ENCODE results near the gene ACP1.

The ACP1 gene

GRCh38 chr2:282371-283263 lies 17.9 kb downstream of the ACP1 start:
- DNase-seq, result no peak

GRCh38 chr2:283996-284794 lies 19.4 kb downstream of the ACP1 start:
- DNase-seq, result no peak

- peak in 1 of 3 experiments; percentile 30 for DNase-seq
These were observed 20.2 kb downstream of the ACP1 start for GRCh38 chr2:284896-285492.

DNA sequence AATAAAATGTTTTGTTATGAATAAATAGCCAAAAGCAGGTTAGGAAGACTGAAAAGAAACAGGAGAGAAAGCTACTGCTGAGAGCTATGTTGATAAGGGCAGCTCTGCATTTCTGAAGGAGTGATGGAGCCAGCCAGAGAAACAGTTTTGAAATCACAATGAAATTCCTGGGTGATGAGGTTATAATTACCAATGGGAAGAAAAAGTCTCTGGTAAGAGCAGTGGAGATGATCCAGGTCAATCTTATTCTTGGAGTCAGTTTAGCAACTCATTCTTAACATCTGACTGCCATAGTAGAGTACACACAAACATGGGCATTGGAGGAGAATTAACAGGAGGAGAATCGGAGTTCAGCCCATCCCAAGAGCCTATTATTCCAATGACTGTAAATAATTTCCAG lies 20.8 kb downstream of the ACP1 start:
- DNase-seq, result no peak

- peak in 1 of 3 experiments; percentile 6 for DNase-seq
These were observed 21.3 kb downstream of the ACP1 start for GRCh38 chr2:286035-286434.

GRCh38 chr2:286774-287392 lies 22.1 kb downstream of the ACP1 start:
- DNase-seq, result no peak

DNA sequence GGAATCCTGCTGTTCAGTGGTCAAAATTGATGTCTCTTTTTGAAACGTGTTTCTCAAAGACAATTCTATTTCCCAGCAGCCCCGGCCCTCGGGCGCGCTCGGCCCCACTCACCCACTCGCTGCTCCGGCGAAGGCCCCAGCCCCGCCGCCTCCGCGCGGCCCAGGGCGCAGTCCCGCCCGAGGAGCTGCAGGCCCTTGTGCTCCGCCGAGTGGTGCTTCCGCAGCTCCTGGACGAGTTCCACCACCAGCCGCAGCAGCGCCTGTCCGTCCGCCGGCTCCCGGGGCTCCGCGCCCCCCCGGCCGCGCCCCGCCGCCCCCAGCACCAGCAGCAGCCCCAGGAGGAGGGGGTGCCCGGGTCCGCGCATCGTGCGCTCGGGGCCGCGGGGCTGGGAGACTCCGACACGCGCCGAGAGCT lies 22.7 kb downstream of the ACP1 start:
- DNase-seq, result peak; percentile 29 to 51 (median 30)

DNA sequence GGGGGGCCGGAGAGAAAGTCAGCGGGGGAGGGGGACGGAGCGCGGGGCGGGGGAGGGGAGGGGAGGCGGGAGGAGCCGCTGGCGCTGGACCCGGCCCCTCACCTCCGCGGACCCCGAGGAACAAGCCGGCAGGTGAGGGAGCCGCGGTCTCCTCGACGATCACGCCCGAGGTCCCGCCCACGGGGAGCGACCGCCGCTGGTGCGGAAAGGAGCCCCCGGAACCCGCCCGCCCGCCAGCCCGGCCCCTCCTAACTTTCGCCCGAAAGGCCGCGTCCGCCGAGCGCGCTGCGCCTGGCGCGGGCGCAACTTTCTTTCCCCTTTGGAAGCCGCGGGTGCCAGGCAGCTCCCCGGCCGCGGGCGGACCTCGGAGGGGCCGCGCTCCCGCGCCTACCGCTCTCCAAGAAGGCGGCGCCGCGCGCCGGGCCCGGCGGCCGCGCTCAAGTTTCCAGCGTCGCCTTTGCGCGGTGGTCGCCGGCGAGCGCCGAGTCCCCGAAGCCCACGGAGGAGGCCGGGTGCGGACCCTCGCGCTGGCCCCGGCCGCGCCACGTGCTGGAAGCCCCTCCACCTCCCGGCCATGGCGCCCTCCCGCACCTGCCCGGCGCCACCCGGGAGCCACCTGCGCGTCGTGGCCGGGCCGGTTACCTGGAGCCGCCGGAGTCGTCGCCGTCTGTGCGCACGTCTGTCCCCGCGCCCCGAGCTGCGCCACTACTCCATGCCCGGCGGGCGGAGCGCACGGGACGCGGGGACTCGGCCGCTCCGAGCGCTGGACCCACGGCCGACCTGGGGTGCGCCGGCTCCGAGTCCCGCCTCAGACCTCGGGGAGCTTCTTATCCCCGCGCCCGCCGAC lies 23.4 kb downstream of the ACP1 start, which contains the start of gene ALKAL2:
ALKAL2 (minus strand) TSS at position 181 of the 847 bp plus-strand sequence. CDS start 256 bp downstream, outside the sequence.
- DNase-seq, result peak; percentile 20 to 73 (median 51)

- peak in 1 of 3 experiments; percentile 25 for DNase-seq
These were observed 24.1 kb downstream of the ACP1 start for GRCh38 chr2:288758-289361.

DNA sequence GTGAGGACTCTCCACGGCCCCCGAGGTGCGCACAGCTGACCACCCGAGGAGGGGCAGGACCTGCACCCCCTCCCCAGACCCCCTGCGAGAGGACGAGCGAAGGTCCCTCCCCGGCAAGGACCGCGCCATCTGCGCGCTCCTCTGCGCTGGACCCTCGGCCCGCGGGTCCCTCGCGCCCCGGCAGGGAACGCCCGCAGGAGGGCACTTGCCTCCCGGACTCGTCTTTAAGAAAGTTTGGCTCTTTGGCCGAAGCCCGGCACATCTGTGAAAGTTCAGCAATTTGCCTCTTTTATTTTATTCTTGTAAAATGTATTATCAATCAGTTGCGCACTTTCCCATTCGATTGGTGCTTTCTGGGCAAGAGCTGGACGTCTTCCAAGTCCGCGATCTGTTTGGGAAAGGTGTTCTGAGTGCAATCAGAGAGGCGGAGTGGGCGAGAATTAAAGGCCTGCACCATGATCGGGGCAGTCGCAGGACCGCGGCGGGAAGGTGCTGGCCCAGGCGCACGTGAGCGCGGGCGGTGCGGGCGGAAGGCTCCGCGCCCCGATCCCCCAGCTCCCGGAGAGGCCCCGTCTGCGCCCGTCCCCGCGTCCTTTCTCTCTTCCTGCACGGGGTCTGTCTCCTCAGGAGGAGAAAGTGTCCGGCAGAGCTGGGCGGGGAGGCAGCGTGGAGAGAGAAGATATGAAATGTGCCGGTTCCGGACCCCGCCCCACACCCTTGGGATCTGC lies 24.8 kb downstream of the ACP1 start:
- DNase-seq, result peak; percentile 37 to 56 (median 43)

- peak; percentile 43 to 73 (median 68) for DNase-seq
These were observed 25.5 kb downstream of the ACP1 start for GRCh38 chr2:290090-290722.

DNA sequence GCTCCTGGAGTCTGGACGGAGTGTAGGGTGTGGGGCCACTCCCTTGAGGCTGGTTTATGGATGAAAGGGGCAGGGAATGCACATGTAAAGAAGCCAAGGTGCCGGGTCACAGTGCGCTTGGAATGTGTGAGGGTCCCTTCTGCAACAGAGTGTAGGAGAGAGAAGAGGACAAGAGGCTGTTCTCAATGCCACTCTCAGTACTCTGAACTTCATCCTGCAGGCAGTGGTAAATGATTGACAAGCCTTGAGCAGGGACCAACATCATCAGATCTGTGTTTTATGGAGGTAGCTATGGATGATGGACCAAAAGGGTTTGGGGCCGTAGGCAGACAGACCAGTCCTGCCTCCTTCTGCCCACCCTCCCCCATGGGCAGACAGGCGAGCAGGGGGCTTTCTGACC lies 30.3 kb downstream of the ACP1 start:
- no peak for DNase-seq

DNA sequence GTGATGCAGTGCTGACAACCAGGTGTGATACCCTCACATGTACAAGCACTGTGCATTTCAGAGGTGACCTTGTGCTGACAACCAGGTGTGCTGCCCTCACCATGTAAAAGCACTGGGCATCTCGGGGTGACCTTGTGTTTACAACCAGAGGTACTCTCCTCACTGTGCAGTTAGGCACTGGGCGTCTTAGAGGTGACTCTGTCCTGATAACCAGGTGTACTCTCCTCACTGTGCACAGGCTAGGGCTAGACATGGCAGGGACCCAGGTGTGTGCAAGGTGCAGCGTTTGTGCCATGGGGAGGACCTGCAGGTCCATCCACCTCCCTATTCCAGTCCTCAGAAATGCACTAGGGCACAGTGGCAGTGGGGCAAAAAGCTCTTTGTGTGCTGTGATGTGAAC lies 31.6 kb downstream of the ACP1 start:
- DNase-seq, result no peak

DNA sequence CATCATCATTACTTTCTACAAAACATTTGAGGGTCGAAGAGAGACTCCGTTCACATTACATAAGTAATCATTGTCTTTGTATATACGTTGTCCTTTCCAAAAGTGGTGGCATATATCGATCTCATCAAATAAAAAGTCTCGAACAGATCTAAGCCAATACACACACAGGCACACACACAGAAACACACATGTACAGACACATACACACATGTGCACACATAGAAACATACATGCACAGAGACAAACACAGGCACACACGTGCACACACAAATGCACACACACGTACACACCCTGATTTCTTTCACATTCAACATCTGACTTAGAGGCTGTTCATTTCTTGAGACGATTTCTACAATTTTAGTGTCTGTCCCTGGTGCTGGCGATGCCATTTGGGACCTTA lies 40.6 kb downstream of the ACP1 start:
- DNase-seq, result no peak

- DNase-seq, result peak; percentile 57 to 71 (median 60)
These were observed 44.6 kb downstream of the ACP1 start for GRCh38 chr2:309148-309953.

- peak in 1 of 3 experiments; percentile 34 for DNase-seq
These were observed 45.3 kb downstream of the ACP1 start for GRCh38 chr2:309954-310510.

GRCh38 chr2:310994-311393 lies 46.2 kb downstream of the ACP1 start:
- peak in 2 of 3 experiments; percentile 22 to 36 for DNase-seq

DNA sequence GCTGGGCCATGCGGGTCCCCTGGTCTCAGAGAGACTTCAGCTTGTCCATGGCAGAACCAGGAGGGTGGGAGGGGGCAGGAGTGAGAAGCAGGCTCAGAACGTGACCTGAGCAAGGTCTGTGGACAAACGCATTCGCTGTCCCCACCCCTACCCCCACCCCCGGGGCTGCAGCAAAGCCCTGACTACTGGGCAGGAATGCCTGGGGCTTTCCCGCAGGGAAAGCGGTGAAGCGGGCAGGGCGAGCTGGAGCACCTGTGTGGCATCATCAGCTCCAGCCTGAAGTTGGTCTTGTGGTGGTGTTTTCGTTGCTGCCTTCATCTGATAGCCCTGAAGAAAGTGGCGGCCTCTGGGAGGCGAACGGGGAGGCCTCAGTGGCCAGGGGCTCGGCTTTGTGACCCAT lies 49.2 kb downstream of the ACP1 start:
- peak; percentile 39 to 84 (median 82) for DNase-seq
